BE2C (cell line): Measurements from ENCODE around the gene JPT1.

Experiments used
- DNase-seq: peaks from one replicate; pipeline ENCODE4 v3.0.0-alpha.2; 2020
- H3K27me3 ChIP-seq: fragments of 250-450 bp; sonication (Bioruptor Pico); 2 replicates; pipeline ENCODE4 v1.5.1; 2020; ENCODE audit warnings: mild to moderate bottlenecking
- H3K36me3 ChIP-seq: fragments of 250-450 bp; sonication (Bioruptor Pico); 2 replicates; pipeline ENCODE4 v1.5.1; 2020; ENCODE audit warnings: mild to moderate bottlenecking
- H3K4me1 ChIP-seq: fragments of 250-450 bp; sonication (Bioruptor Pico); 2 replicates; pipeline ENCODE4 v1.5.1; 2020
- H3K4me3 ChIP-seq: 2 replicates; pipeline ENCODE4 v1.5.1; 2011; ENCODE audit warnings: low read depth, low read length
- H3K9me3 ChIP-seq: fragments of 250-450 bp; sonication (Bioruptor Pico); 2 replicates; pipeline ENCODE4 v1.5.1; 2020
- CTCF ChIP-seq: IDR thresholded peaks from 2 replicates; pipeline ENCODE4 v1.5.1; 2012; ENCODE audit warnings: mild to moderate bottlenecking, low read depth, low read length

JPT1 gene

GRCh38 chr17:75087182-75087557 lies 67.1 kb downstream of the JPT1 start:
- Histone ChIP-seq H3K9me3 (no peaks in the 10 kb centered on the region), H3K36me3 (no peaks in the 10 kb centered on the region), H3K4me3 (peak overlapping the region; percentile 28), H3K27me3 (no peaks in the 10 kb centered on the region), H3K4me1 (no peaks in the 10 kb centered on the region)
- DNase-seq: no peak
- no peak for TF ChIP-seq CTCF

- no peak for TF ChIP-seq CTCF
- Histone ChIP-seq H3K4me1 (no peaks in the 10 kb centered on the region), H3K36me3 (no peaks in the 10 kb centered on the region), H3K27me3 (no peaks in the 10 kb centered on the region), H3K9me3 (no peaks in the 10 kb centered on the region), H3K4me3 (no peak overlapping the region)
- no peak for DNase-seq
Measured at GRCh38 chr17:75086496-75087181, 67.7 kb downstream of the JPT1 start.
